Retina (tissue), 1 donor: Measurements from ENCODE around the gene SLC16A10.
"Not testable (repeated sequence)": the region's sequence is repeated elsewhere in the genome, so short reads cannot be mapped to it uniquely, and the experiment has no call there.

Source experiments
- DNase-seq: peaks from one replicate; pipeline ENCODE4 v3.0.0-alpha.2; 2016

SLC16A10 gene

DNA sequence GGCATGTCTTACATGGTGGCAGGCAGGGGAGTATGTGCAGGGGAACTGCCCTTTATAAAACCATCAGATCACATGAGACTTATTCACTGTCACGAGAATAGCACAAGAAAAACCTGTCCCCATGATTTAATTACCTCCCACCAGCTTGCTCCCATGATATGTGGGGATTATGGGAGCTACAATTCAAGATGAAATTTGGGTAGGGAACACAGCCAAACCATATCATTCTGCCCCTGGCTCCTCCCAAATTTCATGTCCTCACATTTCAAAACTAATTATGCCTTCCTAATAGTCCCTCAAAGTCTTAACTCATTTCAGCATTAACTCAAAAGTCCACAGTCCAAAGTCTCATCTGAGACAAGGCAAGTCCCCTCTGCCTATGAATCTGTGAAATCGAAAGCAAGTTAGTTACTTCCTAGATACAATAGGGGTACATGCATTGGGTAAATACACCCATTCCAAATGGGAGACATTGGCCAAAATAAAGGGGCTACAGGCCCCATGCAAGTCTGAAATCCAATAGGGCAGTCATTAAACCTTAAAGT, 102.4 kb downstream of the SLC16A10 start:
- DNase-seq = not testable (repeated sequence)

DNA sequence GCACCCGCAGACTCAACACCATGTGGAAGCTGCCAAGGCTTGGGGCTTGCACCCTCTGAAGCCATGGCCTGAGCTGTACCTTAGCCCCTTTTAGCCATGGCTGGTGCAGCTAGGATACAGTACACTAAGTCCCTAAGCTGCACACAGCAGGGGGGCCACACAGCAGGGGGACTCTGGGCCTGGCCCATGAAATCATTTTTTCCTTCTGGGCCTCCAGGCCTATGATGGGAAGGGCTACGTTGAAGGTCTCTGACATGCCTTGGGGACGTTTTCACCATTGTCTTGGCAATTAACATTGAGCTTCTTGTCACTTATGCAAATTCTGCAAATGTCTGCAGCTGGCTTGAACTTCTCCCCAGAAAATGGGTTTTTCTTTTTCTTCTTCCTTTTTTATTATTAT, 103.3 kb downstream of the SLC16A10 start:
- no peak for DNase-seq

DNA sequence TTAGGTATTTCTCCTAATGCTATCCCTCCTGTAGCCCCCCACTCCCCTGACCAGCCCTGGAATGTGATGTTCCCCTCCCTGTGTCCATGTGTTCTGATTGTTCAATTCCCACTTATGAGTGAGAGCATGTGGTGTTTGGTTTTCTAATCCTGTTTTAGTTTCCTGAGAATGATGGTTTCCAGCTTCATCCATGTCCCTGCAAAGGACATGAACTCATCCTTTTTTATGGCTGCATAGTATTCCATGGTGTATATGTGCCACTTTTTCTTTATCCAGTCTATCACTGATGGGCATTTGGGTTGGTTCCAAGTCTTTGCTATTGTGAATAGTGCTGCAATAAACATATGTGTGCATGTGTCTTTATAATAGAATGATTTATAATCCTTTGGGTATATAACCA, 103.8 kb downstream of the SLC16A10 start:
- not testable (repeated sequence) for DNase-seq

DNA sequence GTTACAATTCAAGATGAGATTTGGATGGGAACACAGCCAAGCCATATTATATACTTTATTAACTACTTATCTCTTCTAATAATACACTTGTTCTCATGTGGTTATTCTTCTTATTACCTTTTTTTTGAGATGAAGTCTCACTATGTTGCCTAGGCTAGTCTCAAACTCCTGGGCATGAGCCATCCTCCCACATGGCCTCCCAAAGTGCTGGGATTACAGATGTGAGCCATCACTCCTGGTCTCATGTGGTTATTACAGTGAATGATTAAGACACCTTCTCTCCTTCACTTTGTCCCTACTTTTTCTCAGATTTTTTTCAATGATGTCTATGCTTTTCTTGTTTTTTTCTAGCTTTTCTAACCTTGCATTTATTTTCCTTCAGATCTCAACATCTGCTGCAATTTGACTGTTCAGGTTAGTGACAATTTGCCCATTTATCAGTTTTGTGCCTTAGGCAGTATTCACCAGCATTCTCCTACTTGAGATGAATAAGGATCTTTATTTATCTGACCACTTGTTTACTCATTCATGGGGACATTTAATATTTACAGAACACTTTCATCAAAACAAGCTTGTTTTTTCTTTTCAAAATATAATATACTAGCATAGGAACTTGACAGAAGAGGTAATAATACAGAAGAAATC, 105.7 kb downstream of the SLC16A10 start:
- no peak for DNase-seq

DNA sequence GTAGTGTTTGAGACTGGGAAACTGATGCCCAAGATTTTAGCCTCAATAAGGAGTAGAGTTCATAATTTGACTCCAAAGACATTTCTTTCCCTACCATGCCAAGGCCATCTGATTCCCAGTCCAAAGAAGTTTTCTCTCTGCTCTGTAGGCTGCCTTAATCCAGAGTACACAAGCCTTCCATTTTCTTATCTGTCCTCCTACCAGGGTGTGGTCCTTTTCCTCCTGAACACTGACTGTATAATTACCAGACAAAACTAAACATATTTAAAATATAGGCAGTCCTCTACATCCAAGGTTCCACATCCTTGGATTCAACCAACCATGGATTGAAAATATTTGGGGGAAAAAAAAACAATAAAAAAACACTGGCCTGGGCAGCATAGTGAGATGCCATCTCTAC, 108.4 kb downstream of the SLC16A10 start:
- DNase-seq = no peak

DNA sequence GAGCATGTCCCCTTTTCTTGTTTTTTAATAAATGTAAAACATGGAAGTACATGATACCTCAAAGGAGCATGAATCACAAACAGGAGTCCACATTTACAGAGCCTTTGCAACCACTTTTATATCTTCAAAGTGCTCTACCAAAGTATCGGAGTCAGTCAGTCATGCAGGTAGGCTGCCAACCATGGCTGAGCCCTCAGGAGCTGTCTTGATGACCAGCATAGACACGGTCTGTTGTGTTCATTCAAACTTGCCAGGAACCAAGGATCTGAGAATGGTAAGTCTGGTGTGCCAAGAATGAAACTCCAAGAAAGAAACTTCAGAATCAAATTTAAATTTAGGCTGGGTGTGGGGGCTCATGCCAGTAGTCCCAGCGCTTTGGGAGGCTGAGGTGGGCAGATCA, 111.5 kb downstream of the SLC16A10 start:
- DNase-seq = no peak

DNA sequence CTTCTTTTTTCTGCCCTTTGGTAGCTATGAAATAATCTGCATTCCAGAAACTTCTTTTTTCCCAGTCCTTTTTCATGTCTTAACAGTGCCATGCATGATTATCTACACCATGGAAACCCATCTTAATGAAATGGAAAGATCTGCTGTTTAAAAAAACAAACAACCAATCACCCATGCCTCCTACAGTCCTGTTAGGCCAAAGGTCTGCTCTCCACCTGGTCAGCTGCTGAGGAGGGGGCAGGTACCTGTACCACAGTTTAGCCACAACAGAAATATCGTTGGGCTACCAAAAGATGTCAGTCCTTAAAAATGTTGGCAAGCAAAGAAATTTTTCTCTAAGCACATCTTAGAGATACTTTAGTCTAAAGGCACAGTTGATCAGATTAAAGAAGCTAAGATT, 112.6 kb downstream of the SLC16A10 start:
- no peak for DNase-seq

DNA sequence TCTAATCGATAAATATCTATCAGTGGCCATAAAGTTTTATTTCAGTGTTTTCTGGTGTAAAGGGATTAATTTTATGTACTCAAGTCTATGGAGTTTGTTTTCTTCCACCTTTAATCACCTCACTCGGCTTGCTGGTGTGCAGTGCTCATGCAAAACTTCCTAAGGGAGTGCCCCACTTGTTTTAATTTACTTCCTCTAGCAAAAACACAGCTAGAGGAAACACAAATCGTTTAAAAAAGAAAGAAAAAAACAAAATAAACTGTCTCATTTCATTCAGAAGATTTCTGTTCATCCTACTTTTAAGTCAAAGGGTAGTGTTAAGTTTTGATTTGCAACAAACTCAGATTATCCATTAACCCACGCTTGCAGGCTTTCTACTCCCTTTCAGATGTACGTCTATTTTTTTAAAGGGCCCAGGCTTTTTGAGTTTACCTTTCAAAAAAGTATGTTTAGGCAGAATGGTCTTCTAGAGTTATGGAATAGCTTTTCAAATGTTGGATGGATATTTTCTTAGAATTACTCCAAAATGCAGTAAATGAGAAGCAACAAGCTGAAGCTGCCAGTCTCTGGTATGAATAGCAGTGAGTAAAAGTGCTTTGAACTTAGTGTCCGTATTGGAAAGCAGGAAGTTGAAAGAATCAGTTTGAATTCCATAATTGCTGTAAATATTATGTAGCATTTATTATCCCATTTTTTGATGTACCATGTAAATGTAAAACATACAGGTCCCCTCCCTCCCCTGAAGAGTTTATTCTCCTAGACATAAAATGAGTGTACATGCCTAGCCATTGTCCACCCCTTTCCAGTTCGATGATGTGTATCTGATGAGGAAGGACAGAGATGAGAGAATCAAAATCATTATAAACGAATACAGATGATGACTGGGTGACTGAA, 113.3 kb downstream of the SLC16A10 start:
- peak; percentile 44 for DNase-seq

DNA sequence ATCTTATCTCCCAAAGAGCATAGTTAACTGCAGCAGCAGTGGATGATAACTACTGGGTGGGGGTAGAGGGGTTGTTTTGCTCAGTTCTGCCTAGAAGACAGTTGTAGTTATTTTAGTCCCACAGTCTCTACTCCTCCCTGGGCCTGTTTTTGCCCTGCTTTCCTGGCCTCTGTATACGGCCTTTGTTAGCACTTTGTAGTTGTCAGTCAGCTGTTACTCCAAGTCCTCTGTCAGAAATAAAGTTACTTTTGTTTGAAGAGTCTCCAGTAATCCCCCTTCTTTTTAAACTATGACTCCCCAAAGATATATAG, 113.9 kb downstream of the SLC16A10 start:
- DNase-seq = no peak

DNA sequence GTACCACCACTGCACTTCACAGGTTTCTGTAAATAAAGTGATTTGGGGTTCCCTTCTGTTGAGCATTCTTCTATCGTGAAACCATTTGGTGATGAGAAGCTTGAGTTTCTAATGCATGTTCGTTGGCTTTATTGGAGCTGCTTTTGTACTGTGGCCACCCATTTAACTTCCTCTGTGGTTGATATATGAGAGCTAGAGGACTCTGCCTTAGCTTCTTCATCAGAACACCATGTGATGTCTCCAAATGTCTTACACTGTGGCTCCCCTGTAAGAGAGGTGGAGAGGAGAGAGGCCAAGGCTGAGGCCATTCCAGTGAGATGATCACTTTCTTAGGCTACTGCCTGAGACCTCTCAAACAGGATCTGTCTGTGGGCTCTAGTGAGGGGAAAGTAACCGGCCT, 114.5 kb downstream of the SLC16A10 start:
- DNase-seq = no peak

DNA sequence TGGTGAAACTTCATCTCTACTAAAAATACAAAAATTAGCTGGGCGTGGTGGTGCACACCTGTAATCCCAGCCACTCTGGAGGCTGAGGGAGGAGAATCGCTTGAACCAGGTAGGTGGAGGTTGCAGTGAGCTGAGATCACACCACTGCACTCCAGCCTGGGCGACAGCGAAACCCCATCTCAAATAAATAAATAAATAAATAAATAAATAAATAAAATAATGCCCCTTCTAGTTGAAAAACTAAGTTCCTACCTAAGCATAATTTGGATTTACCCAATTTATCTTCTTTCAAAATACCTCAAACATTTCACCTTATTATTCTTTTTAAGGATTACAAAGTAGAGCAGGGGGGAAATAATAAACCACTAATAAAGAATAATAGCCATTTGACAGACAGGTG, 116.2 kb downstream of the SLC16A10 start:
- DNase-seq = not testable (repeated sequence)

DNA sequence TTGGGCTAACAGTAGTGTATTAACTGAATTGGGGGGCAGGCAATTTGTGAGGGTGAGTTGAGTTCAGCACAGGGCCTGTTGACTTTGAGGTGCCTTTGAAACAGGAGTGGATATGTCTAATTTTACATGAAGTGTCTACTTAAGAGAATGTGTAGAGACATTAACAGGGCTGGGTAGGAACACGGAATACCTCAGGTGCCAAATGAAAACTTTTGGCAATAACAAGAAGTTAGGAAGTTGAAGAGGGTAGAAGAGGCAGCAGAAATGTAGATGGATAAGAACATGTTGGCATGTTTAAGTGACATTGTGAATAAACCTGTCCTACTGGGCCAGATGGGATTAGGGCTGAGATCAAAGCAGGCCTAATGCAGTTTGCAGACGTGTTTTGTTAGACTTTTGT, 117.0 kb downstream of the SLC16A10 start:
- no peak for DNase-seq

DNA sequence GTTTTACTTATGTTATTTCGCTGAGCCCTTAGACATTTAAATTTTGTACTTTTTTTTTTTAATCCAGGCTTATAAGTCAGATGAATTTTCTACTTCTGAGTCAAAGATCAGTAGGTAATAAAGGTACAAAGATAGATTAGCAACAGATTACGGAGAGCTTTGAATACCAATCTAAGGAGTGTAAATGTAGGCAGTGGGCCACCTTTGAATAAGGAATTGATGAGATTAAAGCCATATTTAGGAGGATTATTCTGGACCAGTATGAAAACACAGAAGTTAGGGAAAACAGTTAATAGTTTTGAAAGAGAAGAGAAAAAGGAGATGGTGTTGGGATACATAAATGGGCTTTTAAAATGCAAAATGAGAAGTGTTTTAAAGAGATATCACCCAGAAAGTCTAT, 117.6 kb downstream of the SLC16A10 start:
- DNase-seq = no peak

DNA sequence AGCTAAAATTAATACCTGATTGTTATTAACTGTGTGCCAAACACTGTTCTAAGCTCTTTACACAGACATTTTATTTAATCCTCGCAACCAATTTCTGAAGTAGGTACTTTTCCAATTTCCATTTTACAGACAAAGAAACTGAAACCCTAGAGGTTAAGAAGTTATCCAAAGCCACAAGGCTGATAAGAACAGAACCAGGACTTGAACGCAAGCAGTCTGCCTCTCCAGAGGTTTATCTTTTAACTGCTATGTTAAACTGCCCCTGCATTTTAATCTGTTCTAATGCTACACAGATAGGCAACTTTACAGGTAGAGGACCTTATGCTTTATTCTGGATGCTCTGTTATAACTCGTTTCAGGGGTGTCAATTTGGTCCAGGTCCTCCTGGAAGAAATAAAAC, 118.2 kb downstream of the SLC16A10 start:
- DNase-seq = no peak

DNA sequence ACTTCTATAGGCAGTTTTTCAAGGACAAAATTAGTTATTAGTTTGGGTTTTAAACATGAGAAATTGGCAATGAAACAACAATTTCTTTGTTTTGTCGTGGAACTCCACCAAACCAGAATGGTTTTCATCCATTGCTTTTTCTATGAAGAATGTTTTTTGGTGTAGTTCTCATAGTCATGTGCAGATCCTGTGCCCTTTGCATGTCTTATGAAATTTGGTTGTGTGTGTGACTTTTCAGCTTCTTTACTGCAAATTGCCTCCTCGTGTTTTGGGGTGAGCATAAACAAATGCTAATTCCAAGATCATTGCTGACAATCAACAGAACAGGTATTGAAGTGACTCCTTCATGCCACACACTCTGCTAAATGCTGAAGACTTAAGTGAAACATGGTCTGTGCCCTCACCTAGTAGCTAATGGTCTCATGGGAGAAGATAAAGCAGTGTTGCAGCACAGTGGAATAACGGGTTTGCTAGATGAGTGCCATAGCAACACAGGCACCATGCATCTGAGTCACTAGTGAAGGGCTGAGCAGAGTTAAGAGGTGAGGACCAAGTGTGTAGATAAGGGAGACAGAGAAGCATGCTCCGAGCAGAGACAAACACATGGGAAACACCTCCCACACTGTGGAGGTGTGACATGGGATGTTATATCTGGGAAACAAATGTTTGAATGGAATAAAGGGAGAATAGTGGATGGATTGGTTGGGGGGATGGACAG, 120.0 kb downstream of the SLC16A10 start:
- no peak for DNase-seq

DNA sequence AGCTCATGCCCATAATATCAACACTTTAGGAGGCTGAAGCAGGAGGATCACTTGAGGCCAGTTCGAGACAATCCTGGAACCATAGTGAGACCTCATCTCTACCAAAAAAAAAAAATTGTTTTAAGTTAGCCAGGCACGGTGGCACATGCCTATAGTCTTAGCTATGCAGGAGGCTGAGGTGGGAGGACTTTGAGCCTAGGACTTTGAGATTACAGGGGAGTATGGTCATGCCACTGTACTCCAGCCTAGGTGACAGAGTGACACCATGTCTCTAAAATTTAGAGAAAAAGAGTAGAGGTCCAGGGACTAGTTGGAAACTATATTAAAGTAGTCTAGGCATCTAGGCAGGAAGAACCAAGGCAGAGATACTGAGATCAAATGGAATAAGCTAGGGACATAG, 121.6 kb downstream of the SLC16A10 start:
- DNase-seq = no peak

DNA sequence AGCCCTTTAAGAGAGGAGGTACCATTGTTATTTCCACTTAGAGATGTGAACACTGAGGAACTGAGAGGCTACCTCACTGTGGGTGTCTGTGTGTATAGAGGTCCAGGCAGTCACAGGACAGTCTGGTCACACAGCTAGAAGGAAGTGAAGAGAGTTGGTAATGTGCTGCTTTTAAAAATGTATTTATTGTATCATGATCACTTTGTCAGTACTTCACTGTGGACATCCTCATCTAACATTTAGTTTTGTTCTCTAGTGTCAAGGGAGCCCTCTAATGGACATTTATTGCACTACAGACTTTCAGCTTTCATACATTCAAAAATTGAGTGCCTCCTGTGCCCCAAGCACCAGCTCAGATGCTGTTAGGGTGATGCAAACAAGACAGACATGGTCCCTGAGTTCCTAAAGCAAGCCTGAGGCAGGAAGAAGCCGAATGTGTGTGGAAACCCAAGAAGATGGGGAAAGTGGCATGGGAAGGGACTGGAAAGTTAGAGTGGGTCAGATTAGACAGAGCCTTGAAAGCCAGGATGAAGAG, 123.0 kb downstream of the SLC16A10 start:
- DNase-seq = peak; percentile 58

DNA sequence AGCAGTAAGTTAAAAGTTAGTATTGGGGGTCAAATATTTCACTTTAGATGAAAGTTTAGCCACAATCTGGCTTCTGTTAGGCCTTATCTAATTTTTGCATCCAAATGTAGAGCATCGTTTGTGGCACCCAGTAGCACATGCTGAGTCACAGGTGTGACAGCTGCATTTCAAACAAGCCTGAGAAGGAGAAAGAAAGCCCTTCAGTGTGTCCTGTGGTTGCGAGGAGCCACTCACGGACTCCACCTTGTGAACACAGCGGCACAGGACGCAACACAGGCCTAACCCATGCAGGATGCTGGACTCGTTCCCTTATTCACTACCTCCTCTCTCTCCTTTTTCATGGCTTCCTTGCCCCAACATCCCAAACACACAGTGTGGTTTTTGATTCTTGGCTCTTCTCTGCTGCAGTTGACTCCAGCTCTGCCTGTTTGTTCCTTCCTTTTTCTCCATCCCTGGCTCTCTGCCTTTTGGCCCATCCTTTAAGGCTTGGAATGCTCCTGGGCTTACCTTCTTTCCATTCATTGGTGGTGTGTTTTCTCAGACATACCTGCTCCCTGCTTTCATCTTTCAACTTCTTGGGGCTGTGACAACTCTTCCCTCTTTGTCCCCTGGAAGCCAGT, 124.2 kb downstream of the SLC16A10 start:
- no peak for DNase-seq

DNA sequence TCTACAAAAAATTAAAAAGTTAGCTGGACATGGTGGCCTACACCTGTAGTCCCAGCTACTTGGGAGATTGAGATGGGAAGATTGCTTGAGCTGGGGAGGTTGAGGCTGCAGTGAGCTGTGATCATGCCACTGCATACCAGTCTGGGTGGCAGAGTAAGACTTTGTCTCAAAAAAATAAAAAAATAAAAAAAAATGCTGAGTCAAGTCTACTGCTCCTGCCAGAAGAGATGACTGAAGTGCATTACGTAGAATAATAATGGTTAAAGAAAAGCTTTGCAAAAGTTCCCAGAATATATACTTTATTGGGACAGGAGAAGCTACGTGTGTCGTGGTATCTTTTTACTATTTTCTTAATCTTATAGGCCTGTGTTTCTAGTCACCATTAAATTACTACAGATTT, 125.3 kb downstream of the SLC16A10 start:
- no peak for DNase-seq

DNA sequence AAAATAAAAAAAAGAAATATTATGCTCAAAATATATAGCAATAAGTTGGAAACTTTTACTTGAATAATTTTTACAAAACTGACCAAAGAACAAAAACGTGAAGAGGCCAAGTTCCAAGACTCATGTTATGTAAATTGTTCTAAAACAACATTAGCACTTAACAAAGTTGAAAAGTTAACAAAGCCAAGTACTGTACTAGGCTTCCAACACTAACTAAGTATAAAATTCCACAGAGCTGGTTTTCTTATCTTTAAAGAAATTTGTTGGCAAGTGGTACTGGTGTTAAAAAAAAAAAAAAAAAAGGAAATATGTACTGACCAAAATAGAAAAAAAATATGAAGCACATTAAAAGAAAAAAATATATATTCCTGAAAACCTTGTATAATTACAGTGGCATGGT, 127.8 kb downstream of the SLC16A10 start:
- DNase-seq = no peak

DNA sequence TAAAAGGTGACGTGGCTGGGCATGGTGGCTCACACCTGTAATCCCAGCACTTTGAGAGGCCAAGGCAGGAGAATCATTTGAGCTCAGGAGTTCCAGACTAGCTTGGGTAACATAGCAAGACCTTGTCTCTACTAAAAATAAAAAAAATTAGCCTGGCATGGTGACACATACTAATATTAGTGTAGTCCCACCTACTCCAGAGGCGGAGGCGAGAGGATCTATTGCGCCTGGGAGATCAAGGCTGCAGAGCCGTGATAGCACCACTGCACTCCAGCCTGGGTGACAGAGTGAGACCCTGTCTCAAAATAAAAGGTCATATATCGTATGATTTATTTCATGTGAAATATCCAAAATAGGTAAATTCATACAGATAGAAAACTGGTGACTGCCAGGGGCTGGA, 132.5 kb downstream of the SLC16A10 start:
- no peak for DNase-seq

DNA sequence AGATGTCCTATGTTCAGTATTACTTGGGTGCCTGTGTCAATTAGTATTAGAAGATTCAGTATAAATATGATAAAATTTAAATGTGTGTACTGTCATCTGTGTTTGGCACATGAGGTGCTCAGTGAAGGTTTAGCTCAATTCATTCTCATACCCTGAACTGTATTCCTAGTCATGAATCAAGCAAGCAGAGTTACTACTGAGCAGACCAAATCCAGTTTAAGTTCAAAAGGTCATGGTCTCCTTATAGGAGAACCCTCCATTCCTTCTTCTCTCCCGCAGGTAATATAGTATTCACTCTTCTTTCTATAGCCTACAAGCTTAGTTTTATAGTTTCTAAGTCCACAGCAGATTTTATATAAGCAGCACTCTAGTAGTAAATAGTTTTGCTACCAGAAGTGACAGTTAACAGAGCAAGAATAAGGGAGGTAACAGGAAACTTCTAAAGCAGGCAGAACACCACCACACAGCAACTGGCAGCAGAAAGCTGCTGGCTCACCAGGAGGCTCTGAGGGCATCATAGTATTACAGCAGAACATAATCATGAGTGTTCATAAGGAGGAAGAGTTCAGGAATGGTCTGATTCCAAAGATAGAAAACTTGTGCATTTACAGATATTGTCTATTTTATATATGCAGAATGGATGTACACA, 133.2 kb downstream of the SLC16A10 start:
- DNase-seq = no peak
